ENCODE results near the gene CAMK2G.

The CAMK2G gene

DNA sequence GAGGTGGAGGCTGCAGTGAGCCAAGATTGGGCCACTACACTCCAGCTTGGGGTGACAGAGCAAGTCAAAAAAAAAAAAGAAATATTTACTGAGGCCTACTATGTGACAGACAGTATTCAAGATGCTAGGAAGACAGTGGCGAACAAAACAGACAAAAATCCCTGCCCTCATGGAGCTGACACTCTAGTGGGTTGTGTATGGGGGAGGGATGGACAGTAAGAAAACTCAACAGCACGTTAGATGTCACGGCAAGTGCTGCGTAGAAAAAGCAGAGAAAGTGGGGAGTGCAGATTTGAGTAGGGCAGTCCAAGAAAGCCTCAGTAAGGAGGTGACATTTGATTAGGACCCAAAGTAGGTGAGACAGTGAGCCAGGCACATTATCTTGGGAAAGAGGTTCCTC is 10.1 kb downstream of the CAMK2G start:
- DNase-seq (ENCODE audit: low spot score): no peak

DNA sequence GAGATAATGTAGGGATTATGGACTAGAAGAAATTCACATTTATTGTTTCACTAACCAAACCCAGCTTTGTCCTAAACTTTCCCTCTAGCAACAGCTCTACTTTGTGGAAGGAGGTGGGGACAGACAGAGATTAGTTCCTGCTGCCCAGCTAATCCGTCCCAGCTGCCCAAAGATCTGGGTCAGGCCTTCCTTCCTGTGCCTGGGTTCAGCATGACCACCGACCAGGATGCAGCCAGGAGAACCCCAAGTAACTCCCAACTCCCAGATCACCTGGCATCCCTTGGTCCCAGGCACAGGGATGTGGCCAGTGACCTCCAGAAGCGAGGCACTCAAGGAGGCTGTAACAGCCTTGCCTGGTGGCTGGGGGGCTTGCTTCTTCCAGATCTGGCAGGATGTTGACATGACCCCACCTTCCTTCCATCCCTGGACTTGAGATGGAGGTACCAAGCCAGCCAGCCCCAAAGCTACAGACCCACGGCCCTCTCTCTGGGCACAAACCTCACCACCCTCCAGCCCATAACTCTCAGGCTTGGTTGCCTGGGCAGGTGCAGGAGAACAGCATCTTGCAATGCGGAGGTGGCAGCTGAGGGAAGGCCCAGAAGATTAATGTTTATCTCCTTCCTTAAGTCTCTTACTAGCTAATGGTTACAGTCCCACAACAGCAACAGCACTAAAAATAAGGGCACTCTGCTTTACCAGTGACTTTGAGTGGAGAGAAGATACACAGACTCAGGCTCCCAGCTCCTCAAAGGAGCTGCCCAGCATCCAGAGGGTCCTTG is 11.1 kb downstream of the CAMK2G start:
- DNase-seq (ENCODE audit: low spot score): no peak

DNA sequence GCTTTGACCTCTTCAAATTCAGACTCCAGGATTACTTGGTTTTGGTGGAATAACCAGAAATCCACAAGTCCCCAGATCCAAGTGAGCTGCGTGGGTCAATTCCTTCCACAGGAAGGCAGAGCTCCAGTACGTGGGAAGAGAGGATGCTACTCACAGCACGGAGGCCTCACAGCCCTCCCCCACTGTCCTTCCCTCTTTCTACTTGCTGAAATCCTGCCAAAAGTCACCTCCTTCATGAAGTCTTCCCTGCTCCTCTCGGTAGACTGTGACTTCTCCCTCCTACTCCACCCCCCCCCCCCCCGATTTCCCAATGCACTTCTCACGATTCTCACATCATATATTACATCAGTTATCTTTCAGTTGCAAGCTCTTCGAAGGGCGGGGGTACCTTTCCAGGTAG is 12.3 kb downstream of the CAMK2G start:
- no peak for DNase-seq (ENCODE audit: low spot score)

DNA sequence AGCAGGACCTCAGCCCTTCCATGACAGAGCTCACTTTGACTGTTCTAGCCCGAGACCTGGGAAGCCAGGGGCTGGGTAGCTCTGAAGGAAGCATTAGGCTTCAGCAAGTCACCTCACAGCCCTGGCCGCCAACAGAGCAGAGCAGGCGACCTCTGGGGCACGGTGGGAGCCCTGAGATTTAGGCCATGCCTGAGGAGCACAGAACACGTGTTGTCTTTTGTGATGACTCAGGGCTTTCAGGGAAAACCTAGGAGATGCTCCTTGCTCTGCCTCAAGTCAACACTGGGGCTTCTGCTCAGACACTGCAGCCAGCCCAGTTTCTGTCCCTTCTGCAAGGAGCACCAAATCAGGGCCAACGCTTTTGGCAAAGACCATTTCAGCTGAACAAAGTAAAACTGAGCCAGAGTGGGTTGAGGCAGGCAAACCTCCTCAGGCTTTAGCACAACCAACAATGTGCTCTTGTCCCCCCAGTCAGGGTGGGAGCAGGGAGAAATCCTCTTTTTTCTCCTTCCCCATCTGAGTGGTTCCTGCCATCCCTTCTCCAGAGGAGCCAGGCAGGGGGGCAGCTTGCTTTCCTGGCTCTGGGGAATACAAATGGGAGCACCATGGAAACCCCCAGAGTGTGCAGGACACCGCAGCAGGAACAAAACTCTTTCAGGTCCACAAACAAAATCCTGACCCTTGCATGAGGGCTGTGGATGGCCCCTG is 14.4 kb downstream of the CAMK2G start:
- no peak for DNase-seq (ENCODE audit: low spot score)

DNA sequence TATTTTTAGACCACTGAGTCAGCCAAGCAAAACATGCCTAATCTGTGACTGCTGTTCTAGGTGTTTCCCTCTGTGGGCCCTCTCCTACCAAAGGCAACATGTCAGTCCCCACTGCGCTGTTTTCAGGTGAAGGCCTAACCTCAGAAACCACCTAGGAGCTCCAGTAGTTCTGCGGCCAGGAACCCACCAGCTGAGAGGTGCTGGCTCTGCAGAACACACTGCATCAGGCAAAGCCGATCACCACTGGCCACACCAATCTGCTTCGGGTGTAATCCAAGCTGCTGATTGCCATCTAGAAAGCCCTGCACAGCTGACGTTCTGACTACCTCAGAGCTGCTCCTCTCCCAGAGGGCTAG is 14.9 kb downstream of the CAMK2G start:
- DNase-seq (ENCODE audit: low spot score): no peak

DNA sequence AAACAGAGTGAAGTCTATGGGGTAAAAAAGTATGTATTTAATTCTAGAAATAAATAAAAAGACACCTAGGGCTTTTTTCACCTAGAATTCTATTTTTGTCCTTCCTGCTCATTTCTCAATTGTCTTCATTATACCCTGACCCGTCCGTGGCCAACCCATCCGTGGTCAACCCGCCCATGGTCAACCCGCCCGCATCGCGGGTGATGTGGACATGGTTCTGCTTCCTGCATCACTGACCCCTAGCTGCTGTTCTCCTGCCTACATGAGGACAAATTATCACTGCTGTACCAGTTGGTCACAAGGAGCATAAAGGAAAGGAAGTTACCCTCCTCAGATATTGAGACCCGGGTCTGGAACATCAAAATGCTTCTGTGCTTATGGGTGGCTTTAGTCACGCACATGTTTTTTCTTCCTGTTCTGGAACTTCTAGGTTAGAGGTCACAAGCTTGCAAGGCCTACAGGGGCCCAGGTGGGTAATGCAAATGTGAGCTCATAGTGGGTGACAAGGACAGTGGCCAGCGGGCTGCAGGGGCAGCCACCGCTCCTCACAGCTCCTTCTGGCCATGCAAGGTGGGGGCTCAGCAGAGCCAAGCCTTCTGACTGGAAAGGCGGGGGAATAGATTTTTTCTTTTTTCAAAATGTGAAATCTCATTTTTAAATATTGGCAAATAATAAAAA is 15.5 kb downstream of the CAMK2G start:
- no peak for DNase-seq (ENCODE audit: low spot score)

DNA sequence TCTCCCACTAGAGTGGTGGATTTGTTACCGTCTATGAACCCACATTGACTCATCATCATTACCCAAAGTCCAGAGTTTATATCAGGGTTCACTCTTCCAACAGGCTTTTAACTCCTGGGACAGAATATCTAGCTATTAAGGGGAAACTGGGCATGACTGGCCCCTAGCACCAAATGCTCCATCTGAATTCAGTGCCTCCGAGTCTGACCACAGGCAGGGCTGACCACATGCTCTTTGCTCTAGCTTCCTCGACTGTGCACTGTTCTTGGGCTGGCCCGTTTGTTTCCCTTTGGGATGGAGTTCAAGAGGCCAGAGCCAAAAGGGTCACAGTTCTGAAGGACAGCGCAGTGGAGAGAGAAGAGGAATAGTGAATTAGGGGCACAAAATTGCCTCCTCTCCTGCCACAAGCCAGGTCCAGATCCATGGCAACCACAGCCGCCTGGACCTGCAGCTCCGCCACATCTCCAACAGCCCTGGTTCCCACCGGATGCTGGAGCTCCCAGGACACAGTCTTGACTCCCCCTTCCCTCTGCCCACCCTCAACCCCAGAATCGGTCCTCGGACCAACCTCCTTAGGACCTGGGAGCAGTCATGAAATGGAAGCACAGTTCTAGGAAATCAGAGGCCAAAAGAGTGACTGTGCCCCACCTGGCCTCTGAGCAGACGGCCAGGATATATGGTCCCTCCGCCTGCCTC is 16.2 kb downstream of the CAMK2G start:
- DNase-seq (ENCODE audit: low spot score): no peak

DNA sequence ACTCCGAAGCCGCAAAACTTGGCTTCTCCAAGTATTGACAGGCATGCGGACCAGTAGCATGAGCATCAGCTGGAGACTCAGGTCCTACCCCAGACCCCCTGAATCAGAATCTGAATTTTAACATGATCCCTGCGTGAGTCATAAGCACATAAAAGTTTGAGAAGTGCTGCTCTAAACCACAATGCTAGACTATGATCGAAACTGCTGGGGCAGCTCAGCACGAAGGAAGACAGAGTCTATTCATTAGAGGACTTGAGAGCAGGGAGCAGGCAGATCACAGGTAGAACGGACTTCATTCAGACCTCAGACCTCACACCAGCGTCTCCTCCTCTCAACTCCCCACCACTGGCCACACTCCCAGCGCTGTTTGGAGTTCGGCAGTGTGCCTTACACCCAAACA is 16.9 kb downstream of the CAMK2G start:
- no peak for DNase-seq (ENCODE audit: low spot score)

DNA sequence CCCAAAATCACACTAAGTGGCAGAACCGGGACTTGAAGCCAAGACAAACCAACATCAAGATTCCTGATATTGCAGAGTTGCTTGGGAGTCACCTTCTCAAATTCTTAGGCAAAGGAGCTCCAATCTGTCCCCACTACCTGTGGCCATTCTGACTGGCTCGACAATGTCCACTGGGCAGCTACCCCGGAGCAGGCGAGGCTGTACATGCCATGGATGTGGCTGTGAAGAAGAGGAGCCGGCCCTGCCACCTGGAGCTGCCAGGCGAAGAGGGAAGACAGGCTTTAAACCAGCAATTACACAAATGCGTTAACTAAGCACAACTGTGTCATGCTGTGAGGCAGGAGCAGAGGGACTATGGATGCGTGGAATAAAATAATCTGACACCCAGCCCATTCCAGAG is 18.1 kb downstream of the CAMK2G start:
- no peak for DNase-seq (ENCODE audit: low spot score)

DNA sequence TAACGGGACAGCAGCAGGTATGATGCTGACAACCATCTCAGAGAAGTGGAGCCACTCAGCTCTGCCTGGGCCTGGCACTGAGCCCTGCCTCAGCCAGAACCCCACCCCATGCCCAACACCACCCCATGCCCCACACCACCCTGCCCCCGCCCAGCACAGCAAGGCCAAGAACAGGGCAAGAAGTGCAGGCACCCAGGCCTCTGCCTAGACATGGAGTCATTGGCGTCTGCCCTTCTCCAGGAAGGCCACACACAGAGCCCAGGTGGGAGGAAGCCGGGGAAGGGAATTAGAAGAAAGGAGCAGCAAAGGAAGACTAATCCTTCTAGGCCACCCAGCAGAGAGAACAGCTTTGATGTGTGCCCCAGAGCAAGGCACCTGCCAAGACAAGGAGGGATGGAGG is 18.9 kb downstream of the CAMK2G start:
- DNase-seq (ENCODE audit: low spot score): no peak

DNA sequence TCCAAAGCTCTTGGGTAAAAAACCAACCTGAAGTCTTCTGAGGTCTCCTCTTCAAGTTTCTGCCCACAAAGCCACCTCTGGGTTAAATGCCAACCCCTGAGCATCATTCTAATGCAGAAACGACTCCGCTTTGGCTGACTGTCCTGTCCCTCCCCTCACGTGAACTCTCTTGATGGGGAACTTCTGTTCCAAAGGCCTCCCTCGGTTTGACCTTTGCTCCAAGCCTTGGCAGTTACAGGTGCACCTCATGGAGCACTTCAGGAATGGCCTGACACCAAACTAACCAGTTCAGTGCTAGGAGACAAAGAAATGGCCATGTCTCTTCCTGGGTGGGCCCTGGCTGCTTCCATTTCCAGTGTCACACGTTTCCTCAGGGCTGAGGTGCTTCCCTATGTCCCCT is 20.0 kb downstream of the CAMK2G start:
- DNase-seq (ENCODE audit: low spot score): no peak

DNA sequence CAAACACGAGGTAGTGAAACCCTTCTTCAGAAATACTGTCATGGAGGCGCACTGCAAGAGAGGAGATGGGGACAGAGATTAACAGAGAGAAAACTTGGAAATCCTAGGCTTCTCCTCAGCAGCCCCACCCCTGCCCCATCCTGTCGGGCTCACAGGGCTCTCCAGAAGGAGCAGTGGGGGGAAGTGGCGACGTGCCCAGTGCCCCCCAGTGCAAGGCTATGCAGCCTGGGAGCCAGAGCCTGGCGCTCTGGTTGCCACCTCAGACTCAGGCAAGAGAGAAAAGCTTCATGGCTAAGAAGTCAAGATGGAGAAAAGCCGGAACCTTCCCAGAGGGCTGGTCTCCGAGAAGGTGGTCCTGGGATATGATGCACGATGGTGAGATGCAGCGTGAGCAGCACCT is 21.2 kb downstream of the CAMK2G start:
- no peak for DNase-seq (ENCODE audit: low spot score)

DNA sequence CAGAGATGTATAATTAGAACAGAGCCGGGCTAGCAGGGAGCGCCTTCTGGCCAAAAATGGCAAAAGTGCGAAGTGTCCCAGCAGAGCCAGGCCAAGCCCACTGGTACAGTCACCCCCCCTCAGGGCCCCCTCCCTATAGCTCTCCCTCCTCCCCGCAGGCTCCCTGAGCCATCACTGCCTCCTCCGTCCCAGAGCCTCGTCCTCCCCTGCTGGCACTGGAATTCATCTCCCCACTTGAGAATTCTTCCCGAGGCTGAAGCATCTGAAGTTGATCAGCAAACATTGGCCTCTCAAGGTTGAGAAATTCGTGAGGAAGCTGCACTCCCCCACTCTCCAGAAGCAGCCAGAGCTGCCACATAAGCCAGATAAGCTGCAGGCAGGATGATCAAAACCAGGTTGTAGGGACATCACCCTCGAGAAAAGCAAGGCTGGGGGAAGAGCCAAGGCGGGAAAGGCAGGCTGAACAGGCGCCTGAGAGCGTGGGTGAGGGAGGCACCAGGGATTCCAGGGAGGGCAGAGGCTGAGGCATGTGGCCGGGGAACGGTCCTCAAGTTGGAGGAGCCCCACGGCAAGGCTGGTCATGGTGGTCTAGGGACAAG is 23.4 kb downstream of the CAMK2G start:
- DNase-seq (ENCODE audit: low spot score): no peak

DNA sequence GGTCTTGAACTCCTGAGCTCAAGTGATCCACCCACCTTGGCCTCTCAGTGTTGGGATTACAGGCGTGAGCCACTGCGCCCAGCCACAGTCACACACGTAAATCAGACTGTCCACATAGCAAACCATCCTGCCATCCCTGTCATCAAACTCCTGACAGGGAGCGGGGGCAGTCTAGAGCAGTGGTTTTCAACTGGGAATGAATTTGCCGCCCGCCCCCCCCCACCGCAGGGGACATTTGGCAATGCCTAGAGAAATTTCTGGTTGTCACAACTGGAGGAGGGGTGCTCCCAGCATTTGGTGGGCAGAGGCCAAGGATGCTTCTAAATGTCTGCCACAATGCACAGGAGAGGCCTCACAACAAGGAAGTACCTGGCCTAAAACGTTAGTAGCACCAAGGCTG is 24.1 kb downstream of the CAMK2G start:
- DNase-seq (ENCODE audit: low spot score): no peak

DNA sequence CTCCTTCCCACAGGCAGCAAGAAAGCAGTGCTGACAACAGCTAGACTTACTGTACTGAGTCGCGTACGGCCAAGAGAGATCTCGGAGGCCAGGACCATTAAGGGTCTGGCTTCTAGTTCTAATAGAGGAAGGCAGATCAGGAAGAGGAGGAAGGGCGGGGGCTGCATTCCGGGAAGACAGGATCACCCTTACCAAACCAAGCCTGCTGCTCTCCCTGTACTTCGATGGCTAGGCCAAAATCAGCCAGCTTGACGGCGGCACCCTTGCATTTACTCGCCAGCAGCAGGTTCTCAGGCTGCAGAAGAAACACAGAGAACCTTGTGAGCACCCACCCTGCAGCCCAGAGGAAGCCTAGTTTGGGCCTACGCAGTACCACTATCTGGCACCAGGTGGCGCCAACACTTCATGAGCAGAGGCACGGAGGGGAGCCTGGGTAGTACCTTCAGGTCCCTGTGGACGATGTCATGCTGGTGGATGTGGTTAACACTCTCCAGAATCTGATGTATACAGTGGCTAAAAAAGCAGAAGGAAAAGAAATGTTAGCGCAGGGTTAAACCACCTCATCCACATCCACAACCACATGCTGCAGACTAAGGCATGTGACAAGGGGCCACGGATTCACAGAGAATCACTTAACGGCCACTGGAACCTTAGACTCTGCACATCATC is 25.4 kb downstream of the CAMK2G start:
- DNase-seq (ENCODE audit: low spot score): peak; percentile 72

DNA sequence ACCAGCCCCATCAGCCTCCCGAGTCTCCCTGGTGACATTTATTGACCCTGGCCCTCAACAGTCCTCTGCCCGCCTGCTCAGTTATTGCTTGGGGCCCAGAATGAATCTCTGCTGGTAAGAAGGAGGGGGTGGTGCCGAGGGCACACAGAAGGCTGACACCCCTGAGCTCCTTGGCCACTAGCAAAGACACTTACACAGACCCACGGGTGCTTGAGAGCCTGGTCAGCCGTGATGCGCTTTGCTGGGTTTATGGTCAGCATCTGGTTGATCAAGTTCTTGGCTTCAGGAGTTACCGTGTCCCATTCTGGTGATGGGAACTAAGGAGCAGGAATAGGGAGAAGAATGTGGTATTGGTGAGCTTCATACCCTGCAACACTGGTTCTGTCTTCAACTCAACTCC is 27.3 kb downstream of the CAMK2G start:
- DNase-seq (ENCODE audit: low spot score): no peak

DNA sequence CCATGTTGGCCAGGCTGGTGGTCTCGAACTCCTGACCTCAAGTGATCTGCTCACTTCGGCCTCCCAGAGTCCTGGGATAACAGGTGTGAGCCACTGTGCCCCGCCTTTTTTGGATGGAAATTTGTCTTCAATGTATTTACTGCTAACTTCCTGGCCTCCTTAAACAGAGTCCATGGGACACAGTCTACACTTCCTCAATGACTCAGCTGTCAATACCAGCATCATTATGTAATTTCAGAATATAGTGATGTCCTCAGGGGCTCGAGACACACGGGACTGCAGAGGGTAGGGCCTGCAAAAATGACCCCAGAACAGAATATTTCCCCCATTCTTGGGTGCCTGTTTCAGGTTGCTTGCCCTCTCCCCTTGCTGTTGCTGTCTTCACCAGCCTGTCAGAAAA is 31.1 kb downstream of the CAMK2G start:
- no peak for DNase-seq (ENCODE audit: low spot score)

DNA sequence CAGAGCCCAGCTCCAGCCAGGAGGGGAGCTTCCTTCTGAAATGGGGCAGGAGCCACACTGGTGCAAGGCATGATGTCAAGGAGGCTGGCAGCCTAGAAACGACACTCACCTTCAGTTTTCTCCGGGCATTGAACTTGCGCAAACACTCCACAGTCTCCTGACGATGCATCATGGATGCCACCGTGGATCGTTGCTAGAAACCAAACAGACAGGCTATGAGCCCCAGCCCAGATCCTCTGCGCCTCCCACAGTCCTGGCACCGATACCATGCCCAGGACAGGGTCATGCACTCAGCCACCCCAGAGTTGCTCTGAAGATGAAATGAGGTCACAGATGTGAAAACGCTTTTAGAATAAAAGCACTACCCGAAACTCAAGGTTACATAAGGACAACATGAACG is 32.0 kb downstream of the CAMK2G start:
- no peak for DNase-seq (ENCODE audit: low spot score)

DNA sequence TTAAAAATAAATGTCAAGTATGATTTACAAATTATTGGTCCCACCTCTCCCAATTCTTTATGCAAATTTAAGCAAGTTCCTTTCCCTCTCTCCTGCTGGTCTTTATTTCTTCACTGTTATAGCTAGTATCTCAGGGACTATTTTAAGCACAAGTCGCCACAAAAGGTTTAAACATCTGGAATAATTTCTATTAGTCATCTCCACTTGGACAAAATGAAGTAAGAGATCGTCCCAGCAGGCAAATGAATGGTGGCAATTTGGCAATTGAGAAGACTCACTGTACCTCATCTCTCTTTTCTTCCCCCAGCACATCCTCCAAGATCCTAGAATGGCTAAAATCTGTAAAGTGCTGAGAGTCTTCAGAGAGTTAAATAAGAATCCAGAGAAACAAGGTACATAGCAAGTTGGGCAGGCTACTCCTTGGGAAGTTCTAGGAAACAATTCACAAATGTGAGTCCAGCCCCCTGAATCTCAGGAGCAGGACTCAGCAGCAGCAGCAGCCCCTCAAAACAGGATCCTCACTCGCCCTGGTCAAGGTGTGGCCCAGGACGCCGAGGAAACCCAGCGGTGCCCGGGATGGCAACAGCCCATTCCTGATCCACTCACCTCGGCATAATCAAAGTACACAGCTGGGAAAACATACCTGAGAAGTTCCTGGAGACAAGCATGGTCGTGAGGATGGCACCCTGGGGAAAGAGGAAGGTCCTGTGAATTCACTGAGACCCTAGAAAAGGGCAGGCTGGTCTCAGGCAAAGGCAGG is 32.6 kb downstream of the CAMK2G start:
- DNase-seq (ENCODE audit: low spot score): no peak

DNA sequence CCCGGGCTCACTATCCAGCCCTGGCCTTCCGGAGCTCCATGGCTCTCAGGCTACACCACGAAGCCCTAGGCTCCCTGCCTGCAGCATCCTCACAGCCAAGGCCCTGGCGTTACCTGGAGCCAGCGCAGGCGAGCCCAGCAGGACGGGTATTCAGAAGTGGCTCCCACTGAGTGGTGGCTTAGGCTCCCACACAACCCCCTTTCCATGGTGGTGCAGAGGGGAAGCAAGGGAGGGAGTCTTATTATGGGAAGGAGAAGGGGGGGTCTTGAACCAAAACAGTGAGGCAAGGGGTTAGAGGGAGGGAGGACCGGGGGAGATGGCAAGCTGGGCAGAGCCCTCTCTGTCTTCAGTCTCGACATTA is 33.3 kb downstream of the CAMK2G start:
- no peak for DNase-seq (ENCODE audit: low spot score)
